ENCODE results near the gene POLR2J3.

Gene POLR2J3

DNA sequence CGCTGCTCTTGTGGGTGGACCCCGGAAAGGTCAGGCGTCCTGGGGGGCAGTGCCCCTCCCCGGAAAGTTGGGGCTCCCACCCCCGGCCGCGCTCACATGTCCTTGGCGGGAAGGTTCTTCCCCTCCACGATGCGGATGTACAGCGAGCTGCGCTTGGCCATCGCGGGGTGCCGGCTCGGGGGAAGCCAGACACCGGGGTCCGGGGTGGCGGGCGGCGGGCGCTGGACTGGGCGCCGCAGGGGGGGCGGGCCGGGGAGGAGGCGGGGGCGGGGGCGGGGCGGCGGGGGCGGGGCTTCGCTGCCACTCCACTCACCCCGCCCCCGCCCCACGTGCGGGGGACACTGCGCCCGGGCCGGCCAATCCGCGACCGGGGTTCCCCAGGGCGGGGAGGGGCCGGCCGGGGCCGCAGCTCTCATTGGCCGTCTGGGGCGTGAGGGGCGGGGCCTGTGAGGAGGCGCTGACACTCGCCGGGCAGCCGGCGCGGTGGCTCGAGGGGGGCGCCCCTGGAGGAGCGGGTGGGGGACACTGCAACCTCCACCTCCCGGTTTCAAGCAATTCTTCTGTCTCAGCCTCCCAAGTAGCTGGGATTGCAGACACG is 54.7 kb downstream of the POLR2J3 start, which contains the start of gene RASA4B:
Gene RASA4B, minus strand, starts transcription at position 228 of the 598 bp plus-strand sequence. Its CDS starts 67 bp downstream, at position 161.
- DNase-seq: peak; percentile 42
